DOHH2 (cell line): Measurements from ENCODE around the gene KCNK15.

Source experiments
- CTCF ChIP-seq: fragments of 200-600 bp; sonication (generic); IDR thresholded peaks from one replicate; pipeline ENCODE4 v1.5.1; 2014; ENCODE audit warnings: antibody characterized with exemption, mild to moderate bottlenecking, low read depth, low read length; ENCODE audit not compliant: poor library complexity, severe bottlenecking
- EZH2phosphoT487 ChIP-seq: fragments of 200-600 bp; sonication (generic); IDR thresholded peaks from 2 replicates; pipeline ENCODE4 v1.6.1; 2017; ENCODE audit warnings: borderline replicate concordance, mild to moderate bottlenecking, antibody characterized with exemption, low read length, moderate library complexity, mixed read lengths

GRCh38 chr20:44720621-44720996 is 25.1 kb upstream of the KCNK15 start:
- TF ChIP-seq CTCF (no peak), EZH2phosphoT487 (no peak)
